HepG2 (cell line): ENCODE data around the gene MYADML2. TPM values are rescaled to one million over a fixed set of nuclear protein-coding genes. Genes with fewer than 3 reads are reported as not detected.

Source experiments
- CENPT ChIP-seq: sonication (generic); formaldehyde crosslinking; IDR thresholded peaks from 2 replicates; pipeline ENCODE4 v1.8.0; 2022; ENCODE audit warnings: low read depth, mild to moderate bottlenecking, moderate library complexity, missing genetic modification reagents
- MIER3 ChIP-seq: IDR thresholded peaks from 2 replicates; pipeline ENCODE4 v1.6.1; 2016; ENCODE audit warnings: missing compliant biosample characterization, borderline replicate concordance
- MZF1 ChIP-seq: sonication (generic); formaldehyde crosslinking; IDR thresholded peaks from 2 replicates; pipeline ENCODE4 v1.8.1; 2023; ENCODE audit warnings: mild to moderate bottlenecking, missing genetic modification reagents, borderline replicate concordance
- PHF20 ChIP-seq: sonication (generic); formaldehyde crosslinking; IDR thresholded peaks from 2 replicates; pipeline ENCODE4 v1.5.0; 2020; ENCODE audit warnings: mild to moderate bottlenecking, missing genetic modification reagents
- RFX5 ChIP-seq: IDR thresholded peaks from 2 replicates; pipeline ENCODE4 v1.6.1; 2011; ENCODE audit warnings: low read depth, low read length, improper control_type of control experiment
- RNF2 ChIP-seq: fragments of 450-650 bp; conservative IDR thresholded peaks from 2 replicates; pipeline ENCODE4 v1.6.1; 2016; ENCODE audit warnings: low read depth
- SAFB2 ChIP-seq: sonication (generic); formaldehyde crosslinking; IDR thresholded peaks from 2 replicates; pipeline ENCODE4 v1.5.1; 2020; ENCODE audit warnings: missing genetic modification reagents, low read depth, mild to moderate bottlenecking, borderline replicate concordance
- TOE1 ChIP-seq: sonication (generic); formaldehyde crosslinking; IDR thresholded peaks from 2 replicates; pipeline ENCODE4 v1.4.0; 2020; ENCODE audit warnings: mild to moderate bottlenecking, missing genetic modification reagents
- ZFP62 ChIP-seq: sonication (generic); formaldehyde crosslinking; IDR thresholded peaks from 2 replicates; pipeline ENCODE4 v1.4.0; 2020; ENCODE audit warnings: missing genetic modification reagents
- ZMYM4 ChIP-seq: sonication (generic); formaldehyde crosslinking; IDR thresholded peaks from 2 replicates; pipeline ENCODE4 v1.8.1; 2023; ENCODE audit warnings: mild to moderate bottlenecking, missing genetic modification reagents
- ZNF232 ChIP-seq: sonication (generic); formaldehyde crosslinking; IDR thresholded peaks from 2 replicates; pipeline ENCODE4 v1.4.0; 2020; ENCODE audit warnings: missing genetic modification reagents, borderline replicate concordance
- ZNF337 ChIP-seq: sonication (generic); formaldehyde crosslinking; IDR thresholded peaks from 2 replicates; pipeline ENCODE4 v1.5.1; 2020; ENCODE audit warnings: missing genetic modification reagents, low read depth, mild to moderate bottlenecking, borderline replicate concordance
- ZNF383 ChIP-seq: sonication (generic); formaldehyde crosslinking; IDR thresholded peaks from 2 replicates; pipeline ENCODE4 v1.4.0; 2020; ENCODE audit warnings: missing genetic modification reagents, mild to moderate bottlenecking, borderline replicate concordance
- ZNF644 ChIP-seq: IDR thresholded peaks from 2 replicates; pipeline ENCODE4 v1.6.1; 2016; ENCODE audit warnings: low read depth
- ZNF878 ChIP-seq: sonication (generic); formaldehyde crosslinking; IDR thresholded peaks from 2 replicates; pipeline ENCODE4 v1.8.1; 2023; ENCODE audit warnings: mild to moderate bottlenecking, missing genetic modification reagents, moderate library complexity
- polyA plus RNA-seq, 8 experiments: library from polyadenylated mRNA; depleted of rRNA in 3 of 8; stranded (reverse) in 7 of 8; unstranded in 1 of 8; fragments of >200 nt; fragmentation: Illumina TruSeq in 4 of 8; extraction: Trizol in 4 of 8; gene quantifications; 2 replicates each; pipeline versions ENCODE4 v1.2.1 to v1.2.3, GENCODE V29; 2011 to 2016; ENCODE audit warnings: low read depth in 4 of 8, missing spikeins in 1 of 8, mixed read lengths in 1 of 8; ENCODE audit not compliant: insufficient read depth in 1 of 8
- total RNA-seq, 5 experiments: library from RNA; depleted of rRNA; stranded (reverse); fragments of >200 nt; fragmentation: Illumina TruSeq; extraction: Trizol; gene quantifications; 2 replicates each; pipeline ENCODE4 v1.2.3, GENCODE V29; 2016; ENCODE audit warnings: low read depth in 1 of 5
- TF ChIP-seq, protein P1 (sequence below): sonication (generic); formaldehyde crosslinking; IDR thresholded peaks from 2 replicates; pipeline ENCODE4 v1.5.1; 2020; ENCODE audit warnings: mild to moderate bottlenecking, missing genetic modification reagents, moderate library complexity
- TF ChIP-seq, protein P2 (sequence below): sonication (generic); formaldehyde crosslinking; conservative IDR thresholded peaks from 2 replicates; pipeline ENCODE4 v1.4.0; 2020; ENCODE audit warnings: missing genetic modification reagents
- TF ChIP-seq, protein P3 (sequence below): sonication (generic); IDR thresholded peaks from 2 replicates; pipeline ENCODE4 v1.6.1; 2016; ENCODE audit warnings: low read depth, borderline replicate concordance
- TF ChIP-seq, protein P4 (sequence below): sonication (generic); formaldehyde crosslinking; IDR thresholded peaks from 2 replicates; pipeline ENCODE4 v1.4.0; 2020; ENCODE audit warnings: missing genetic modification reagents

The MYADML2 gene
- total and polyA plus RNA-seq, 2 of the 13 experiments (the other 11 are each of a cell fraction or from before 2014, with no cell fraction given) = not detected

DNA sequence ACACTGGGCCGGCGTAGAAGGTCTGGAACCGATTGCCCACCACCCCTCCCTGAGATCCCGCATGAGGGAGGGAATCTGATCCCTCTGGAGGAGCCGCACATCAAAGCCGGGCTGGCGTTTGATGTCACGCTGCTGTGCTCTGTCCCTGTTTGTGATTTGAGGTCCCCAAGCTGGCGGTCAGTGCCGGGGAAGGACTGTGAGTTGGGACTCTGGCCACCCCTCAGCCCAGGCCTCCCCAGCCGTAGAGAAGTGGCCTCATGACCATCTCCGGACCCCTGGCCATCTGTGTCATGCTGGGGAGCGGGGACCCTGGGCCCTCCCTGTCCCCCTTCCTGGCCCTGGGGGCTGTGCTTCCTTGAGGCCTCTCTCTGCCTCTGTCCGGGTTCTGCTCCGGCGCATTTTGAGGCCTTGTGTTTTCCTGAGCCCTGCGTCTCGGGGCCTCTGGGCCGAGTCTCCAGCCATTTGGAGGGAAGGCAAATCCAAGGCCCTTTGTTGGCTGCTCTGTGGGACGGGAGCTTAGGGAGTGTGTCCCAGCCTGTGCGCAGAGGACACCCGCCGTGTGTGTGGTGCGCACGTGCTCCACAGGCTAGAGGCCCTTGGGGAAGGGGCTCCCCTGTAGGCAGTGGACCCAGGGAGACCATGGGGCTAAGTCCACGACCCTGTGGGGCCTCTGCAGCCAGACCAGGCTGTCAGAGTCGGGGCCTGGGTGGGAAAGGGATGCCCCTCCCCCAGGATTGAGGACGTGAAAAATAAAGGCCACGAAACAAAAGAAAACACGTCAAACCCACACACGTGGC is 45.5 kb upstream of the MYADML2 start (continued):
- 0 out of 2 replicates have a peak, but pooled peaks have one; percentile 21 for TF ChIP-seq ZNF383 (CRISPR knock-in tag)
- TF ChIP-seq RFX5 = no peak
- no peak; the same call in none of the 2 replicates for TF ChIP-seq PHF20
- peak; percentile 96 for TF ChIP-seq SAFB2
- TF ChIP-seq CENPT (CRISPR knock-in tag) = peak; percentile 98
- peak; percentile 90; the same call in 1 of the 2 replicates for TF ChIP-seq ZNF337 (CRISPR knock-in tag)
- TF ChIP-seq MIER3 (CRISPR knock-in tag) = peak; percentile 86; the same call in 1 of the 2 replicates
- TF ChIP-seq, protein P1, sequence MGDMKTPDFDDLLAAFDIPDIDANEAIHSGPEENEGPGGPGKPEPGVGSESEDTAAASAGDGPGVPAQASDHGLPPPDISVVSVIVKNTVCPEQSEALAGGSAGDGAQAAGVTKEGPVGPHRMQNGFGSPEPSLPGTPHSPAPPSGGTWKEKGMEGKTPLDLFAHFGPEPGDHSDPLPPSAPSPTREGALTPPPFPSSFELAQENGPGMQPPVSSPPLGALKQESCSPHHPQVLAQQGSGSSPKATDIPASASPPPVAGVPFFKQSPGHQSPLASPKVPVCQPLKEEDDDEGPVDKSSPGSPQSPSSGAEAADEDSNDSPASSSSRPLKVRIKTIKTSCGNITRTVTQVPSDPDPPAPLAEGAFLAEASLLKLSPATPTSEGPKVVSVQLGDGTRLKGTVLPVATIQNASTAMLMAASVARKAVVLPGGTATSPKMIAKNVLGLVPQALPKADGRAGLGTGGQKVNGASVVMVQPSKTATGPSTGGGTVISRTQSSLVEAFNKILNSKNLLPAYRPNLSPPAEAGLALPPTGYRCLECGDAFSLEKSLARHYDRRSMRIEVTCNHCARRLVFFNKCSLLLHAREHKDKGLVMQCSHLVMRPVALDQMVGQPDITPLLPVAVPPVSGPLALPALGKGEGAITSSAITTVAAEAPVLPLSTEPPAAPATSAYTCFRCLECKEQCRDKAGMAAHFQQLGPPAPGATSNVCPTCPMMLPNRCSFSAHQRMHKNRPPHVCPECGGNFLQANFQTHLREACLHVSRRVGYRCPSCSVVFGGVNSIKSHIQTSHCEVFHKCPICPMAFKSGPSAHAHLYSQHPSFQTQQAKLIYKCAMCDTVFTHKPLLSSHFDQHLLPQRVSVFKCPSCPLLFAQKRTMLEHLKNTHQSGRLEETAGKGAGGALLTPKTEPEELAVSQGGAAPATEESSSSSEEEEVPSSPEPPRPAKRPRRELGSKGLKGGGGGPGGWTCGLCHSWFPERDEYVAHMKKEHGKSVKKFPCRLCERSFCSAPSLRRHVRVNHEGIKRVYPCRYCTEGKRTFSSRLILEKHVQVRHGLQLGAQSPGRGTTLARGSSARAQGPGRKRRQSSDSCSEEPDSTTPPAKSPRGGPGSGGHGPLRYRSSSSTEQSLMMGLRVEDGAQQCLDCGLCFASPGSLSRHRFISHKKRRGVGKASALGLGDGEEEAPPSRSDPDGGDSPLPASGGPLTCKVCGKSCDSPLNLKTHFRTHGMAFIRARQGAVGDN (CRISPR knock-in tag) = peak; percentile 84
- peak; percentile 89 for TF ChIP-seq ZNF878 (CRISPR knock-in tag)
- TF ChIP-seq TOE1 = no peak; the same call in 1 of the 2 replicates
- TF ChIP-seq, protein P2, sequence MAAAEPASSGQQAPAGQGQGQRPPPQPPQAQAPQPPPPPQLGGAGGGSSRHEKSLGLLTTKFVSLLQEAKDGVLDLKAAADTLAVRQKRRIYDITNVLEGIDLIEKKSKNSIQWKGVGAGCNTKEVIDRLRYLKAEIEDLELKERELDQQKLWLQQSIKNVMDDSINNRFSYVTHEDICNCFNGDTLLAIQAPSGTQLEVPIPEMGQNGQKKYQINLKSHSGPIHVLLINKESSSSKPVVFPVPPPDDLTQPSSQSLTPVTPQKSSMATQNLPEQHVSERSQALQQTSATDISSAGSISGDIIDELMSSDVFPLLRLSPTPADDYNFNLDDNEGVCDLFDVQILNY = no peak; the same call in 1 of the 2 replicates
- TF ChIP-seq ZMYM4 (CRISPR knock-in tag) = peak; percentile 58; the same call in 1 of the 2 replicates
- TF ChIP-seq RNF2 = peak; percentile 95
- TF ChIP-seq ZNF232 (CRISPR knock-in tag) = peak; percentile 97
- peak; percentile 63 for TF ChIP-seq ZNF644 (CRISPR knock-in tag)
- peak; percentile 91; the same call in 1 of the 2 replicates for TF ChIP-seq MZF1 (CRISPR knock-in tag)
- TF ChIP-seq ZFP62 (CRISPR knock-in tag) = no peak
- TF ChIP-seq, protein P3, sequence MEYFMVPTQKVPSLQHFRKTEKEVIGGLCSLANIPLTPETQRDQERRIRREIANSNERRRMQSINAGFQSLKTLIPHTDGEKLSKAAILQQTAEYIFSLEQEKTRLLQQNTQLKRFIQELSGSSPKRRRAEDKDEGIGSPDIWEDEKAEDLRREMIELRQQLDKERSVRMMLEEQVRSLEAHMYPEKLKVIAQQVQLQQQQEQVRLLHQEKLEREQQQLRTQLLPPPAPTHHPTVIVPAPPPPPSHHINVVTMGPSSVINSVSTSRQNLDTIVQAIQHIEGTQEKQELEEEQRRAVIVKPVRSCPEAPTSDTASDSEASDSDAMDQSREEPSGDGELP = peak; percentile 76
- TF ChIP-seq, protein P4, sequence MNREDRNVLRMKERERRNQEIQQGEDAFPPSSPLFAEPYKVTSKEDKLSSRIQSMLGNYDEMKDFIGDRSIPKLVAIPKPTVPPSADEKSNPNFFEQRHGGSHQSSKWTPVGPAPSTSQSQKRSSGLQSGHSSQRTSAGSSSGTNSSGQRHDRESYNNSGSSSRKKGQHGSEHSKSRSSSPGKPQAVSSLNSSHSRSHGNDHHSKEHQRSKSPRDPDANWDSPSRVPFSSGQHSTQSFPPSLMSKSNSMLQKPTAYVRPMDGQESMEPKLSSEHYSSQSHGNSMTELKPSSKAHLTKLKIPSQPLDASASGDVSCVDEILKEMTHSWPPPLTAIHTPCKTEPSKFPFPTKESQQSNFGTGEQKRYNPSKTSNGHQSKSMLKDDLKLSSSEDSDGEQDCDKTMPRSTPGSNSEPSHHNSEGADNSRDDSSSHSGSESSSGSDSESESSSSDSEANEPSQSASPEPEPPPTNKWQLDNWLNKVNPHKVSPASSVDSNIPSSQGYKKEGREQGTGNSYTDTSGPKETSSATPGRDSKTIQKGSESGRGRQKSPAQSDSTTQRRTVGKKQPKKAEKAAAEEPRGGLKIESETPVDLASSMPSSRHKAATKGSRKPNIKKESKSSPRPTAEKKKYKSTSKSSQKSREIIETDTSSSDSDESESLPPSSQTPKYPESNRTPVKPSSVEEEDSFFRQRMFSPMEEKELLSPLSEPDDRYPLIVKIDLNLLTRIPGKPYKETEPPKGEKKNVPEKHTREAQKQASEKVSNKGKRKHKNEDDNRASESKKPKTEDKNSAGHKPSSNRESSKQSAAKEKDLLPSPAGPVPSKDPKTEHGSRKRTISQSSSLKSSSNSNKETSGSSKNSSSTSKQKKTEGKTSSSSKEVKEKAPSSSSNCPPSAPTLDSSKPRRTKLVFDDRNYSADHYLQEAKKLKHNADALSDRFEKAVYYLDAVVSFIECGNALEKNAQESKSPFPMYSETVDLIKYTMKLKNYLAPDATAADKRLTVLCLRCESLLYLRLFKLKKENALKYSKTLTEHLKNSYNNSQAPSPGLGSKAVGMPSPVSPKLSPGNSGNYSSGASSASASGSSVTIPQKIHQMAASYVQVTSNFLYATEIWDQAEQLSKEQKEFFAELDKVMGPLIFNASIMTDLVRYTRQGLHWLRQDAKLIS (CRISPR knock-in tag) = no peak; the same call in none of the 2 replicates
